Measurements from ENCODE around the gene BBS4.
"Not testable (repeated sequence)": the region's sequence is repeated elsewhere in the genome, so short reads cannot be mapped to it uniquely, and the experiment has no call there.

The BBS4 gene

GRCh38 chr15:72722071-72722696 is 36.2 kb downstream of the BBS4 start:
- DNase-seq (ENCODE audit: extremely low read depth, insufficient read length), result no peak
- Histone ChIP-seq H3K36me3 (ENCODE audit: control insufficient read depth, insufficient read depth, low read length) (no peaks in the 10 kb centered on the region; the same call in 1 of the 2 replicates), H3K4me3 (replicated peaks; ENCODE audit: low read depth, low read length) (no peak overlapping the region), H3K27me3 (replicated peaks; ENCODE audit: control insufficient read depth, insufficient read depth, low read length) (no peaks in the 10 kb centered on the region)
- TF ChIP-seq, protein P1, sequence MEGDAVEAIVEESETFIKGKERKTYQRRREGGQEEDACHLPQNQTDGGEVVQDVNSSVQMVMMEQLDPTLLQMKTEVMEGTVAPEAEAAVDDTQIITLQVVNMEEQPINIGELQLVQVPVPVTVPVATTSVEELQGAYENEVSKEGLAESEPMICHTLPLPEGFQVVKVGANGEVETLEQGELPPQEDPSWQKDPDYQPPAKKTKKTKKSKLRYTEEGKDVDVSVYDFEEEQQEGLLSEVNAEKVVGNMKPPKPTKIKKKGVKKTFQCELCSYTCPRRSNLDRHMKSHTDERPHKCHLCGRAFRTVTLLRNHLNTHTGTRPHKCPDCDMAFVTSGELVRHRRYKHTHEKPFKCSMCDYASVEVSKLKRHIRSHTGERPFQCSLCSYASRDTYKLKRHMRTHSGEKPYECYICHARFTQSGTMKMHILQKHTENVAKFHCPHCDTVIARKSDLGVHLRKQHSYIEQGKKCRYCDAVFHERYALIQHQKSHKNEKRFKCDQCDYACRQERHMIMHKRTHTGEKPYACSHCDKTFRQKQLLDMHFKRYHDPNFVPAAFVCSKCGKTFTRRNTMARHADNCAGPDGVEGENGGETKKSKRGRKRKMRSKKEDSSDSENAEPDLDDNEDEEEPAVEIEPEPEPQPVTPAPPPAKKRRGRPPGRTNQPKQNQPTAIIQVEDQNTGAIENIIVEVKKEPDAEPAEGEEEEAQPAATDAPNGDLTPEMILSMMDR (IDR thresholded peaks at IDR 0.05; ENCODE audit: insufficient read depth, low read length, poor library complexity, severe bottlenecking), result peak; percentile 85

DNA sequence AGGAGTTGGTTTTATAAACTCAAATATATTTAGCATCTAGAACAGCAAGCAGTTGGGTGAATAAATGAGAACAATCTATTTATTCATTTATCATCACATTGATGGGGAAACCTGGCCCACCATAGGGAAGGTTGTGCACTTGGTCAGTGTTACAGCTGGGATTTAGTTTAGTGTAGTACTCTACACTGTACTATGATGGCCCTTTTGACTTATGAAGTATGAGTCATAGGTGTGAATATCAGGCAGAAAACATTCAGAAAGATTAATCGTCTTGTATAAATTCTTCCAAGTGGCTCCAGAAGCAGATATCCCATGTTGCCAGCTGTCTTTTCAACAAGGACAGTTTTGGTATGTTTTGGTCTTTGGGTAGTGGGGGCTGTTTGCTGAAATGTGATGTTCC is 38.0 kb downstream of the BBS4 start:
- H3K36me3 ChIP-seq (ENCODE audit: control insufficient read depth, insufficient read depth, low read length), result no peaks in the 10 kb centered on the region; the same call in 1 of the 2 replicates
- H3K4me3 ChIP-seq (replicated peaks; ENCODE audit: low read depth, low read length), result no peak overlapping the region
- H3K27me3 ChIP-seq (replicated peaks; ENCODE audit: control insufficient read depth, insufficient read depth, low read length), result no peaks in the 10 kb centered on the region
- no peak for DNase-seq (ENCODE audit: extremely low read depth, insufficient read length)
- TF ChIP-seq, protein P1 (IDR thresholded peaks at IDR 0.05; ENCODE audit: insufficient read depth, low read length, poor library complexity, severe bottlenecking), result no peak

DNA sequence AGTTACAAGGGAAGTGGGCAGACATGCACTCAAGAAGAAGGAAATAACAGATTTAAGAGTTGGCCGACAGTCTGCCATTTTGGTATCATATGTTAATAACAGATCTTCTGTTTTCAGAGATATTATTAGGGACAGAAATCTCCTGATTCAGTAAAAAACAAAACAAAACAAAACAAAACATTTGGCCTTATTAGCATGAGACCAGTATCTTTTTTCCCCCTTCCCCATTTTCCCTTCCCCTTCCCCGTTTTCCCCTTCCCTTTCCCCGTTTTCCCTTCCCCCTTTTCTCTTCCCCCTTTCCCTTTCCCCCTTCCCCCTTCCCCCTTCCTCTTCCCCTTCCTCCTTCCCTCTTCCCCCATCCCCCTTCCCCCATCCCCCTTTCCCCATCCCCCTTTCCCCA is 39.4 kb downstream of the BBS4 start:
- no peak for DNase-seq (ENCODE audit: extremely low read depth, insufficient read length)
- no peaks in the 10 kb centered on the region; the same call in 1 of the 2 replicates for H3K36me3 ChIP-seq (ENCODE audit: control insufficient read depth, insufficient read depth, low read length)
- TF ChIP-seq, protein P1 (IDR thresholded peaks at IDR 0.05; ENCODE audit: insufficient read depth, low read length, poor library complexity, severe bottlenecking), result no peak
- H3K4me3 ChIP-seq (replicated peaks; ENCODE audit: low read depth, low read length), result no peak overlapping the region
- H3K27me3 ChIP-seq (replicated peaks; ENCODE audit: control insufficient read depth, insufficient read depth, low read length), result no peaks in the 10 kb centered on the region

DNA sequence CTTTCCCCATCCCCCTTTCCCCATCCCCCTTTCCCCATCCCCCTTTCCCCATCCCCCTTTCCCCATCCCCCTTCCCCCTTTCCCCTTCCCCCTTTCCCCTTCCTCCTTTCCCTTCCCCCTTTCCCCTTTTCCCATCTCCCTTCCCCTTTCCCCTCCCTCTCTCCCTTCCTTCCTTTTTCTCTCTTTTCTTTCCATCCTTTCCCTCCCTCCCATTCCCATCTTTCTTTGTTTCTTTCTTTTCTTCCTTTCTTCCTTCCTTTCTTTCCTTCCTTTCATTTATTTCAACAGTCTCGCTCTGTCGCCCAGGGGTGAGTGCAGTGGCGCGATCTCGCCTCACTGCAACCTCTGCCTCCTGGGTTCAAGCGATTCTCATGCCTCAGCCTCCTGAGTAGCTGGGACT is 39.8 kb downstream of the BBS4 start:
- H3K36me3 ChIP-seq (ENCODE audit: control insufficient read depth, insufficient read depth, low read length); H3K27me3 ChIP-seq (replicated peaks; ENCODE audit: control insufficient read depth, insufficient read depth, low read length); H3K4me3 ChIP-seq (replicated peaks; ENCODE audit: low read depth, low read length); DNase-seq (ENCODE audit: extremely low read depth, insufficient read length): not testable (repeated sequence)

GRCh38 chr15:72727154-72727553 is 41.1 kb downstream of the BBS4 start:
- H3K4me3 ChIP-seq (replicated peaks; ENCODE audit: low read depth, low read length), result no peak overlapping the region
- no peaks in the 10 kb centered on the region for H3K27me3 ChIP-seq (replicated peaks; ENCODE audit: control insufficient read depth, insufficient read depth, low read length)
- peaks cover 1% of the 10 kb centered on the region for H3K36me3 ChIP-seq (ENCODE audit: control insufficient read depth, insufficient read depth, low read length)
- DNase-seq (ENCODE audit: extremely low read depth, insufficient read length), result no peak
- TF ChIP-seq, protein P1 (IDR thresholded peaks at IDR 0.05; ENCODE audit: insufficient read depth, low read length, poor library complexity, severe bottlenecking), result no peak

- H3K36me3 ChIP-seq (ENCODE audit: control insufficient read depth, insufficient read depth, low read length); H3K27me3 ChIP-seq (replicated peaks; ENCODE audit: control insufficient read depth, insufficient read depth, low read length); H3K4me3 ChIP-seq (replicated peaks; ENCODE audit: low read depth, low read length); DNase-seq (ENCODE audit: extremely low read depth, insufficient read length): not testable (repeated sequence)
Observed at GRCh38 chr15:72728249-72728648, 42.2 kb downstream of the BBS4 start.

DNA sequence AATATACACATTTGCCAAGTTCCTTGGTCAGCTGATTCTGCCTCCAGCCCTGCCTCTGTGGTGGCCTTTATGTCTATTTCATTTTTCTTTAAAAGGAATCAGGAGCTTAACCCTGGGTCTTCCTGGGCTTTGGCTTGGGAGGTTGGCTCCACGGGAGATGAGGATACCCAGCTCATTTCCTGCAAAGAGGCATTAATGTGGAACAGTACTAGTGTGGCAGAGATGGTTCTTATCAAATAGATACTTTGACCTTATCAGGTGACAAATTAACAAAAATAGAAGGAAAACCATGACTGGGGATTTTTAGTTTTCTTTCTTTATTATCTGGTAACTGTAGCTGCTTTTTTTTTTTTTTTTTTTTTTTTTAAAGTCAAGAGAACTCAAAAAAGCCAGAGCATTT is 42.8 kb downstream of the BBS4 start:
- no peaks in the 10 kb centered on the region for H3K27me3 ChIP-seq (replicated peaks; ENCODE audit: control insufficient read depth, insufficient read depth, low read length)
- peaks cover 1% of the 10 kb centered on the region for H3K36me3 ChIP-seq (ENCODE audit: control insufficient read depth, insufficient read depth, low read length)
- TF ChIP-seq, protein P1 (IDR thresholded peaks at IDR 0.05; ENCODE audit: insufficient read depth, low read length, poor library complexity, severe bottlenecking), result no peak
- no peak for DNase-seq (ENCODE audit: extremely low read depth, insufficient read length)
- no peak overlapping the region for H3K4me3 ChIP-seq (replicated peaks; ENCODE audit: low read depth, low read length)

Data from GM06990 (cell line).